Mesenchymal stem cell (in vitro differentiated cells and primary cell): ENCODE data around the gene TGFB1.
A peak's percentile ranks its signal among the peaks of the same experiment; 100 is the strongest.

Source experiments
- DNase-seq: peaks from one replicate; pipeline ENCODE4 v3.0.0-alpha.2; 2013
- H2AFZ ChIP-seq: one replicate; pipeline ENCODE4 v1.6.1; 2013; ENCODE audit warnings: low read depth, mild to moderate bottlenecking, control low read depth, inconsistent platforms, low read length, moderate library complexity
- H2AK5ac ChIP-seq: 2 replicates; pipeline ENCODE4 v1.6.1; 2013; ENCODE audit warnings: low read length, moderate library complexity, mild to moderate bottlenecking, inconsistent platforms; ENCODE audit not compliant: severe bottlenecking
- H2BK120ac ChIP-seq: one replicate; pipeline ENCODE4 v1.6.1; 2013; ENCODE audit warnings: low read depth, mild to moderate bottlenecking, inconsistent platforms, low read length, moderate library complexity
- H2BK12ac ChIP-seq, 2 experiments: one replicate each; pipeline ENCODE4 v1.6.1; 2013; ENCODE audit warnings: inconsistent platforms in 2 of 2, low read length in 2 of 2, mild to moderate bottlenecking in 2 of 2, moderate library complexity in 2 of 2, control low read depth in 1 of 2
- H2BK15ac ChIP-seq: one replicate; pipeline ENCODE4 v1.6.1; 2013; ENCODE audit warnings: mild to moderate bottlenecking, low read depth, inconsistent platforms; ENCODE audit not compliant: poor library complexity, severe bottlenecking
- H2BK5ac ChIP-seq: 2 replicates; pipeline ENCODE4 v1.6.1; 2013; ENCODE audit warnings: low read depth, mild to moderate bottlenecking, low read length, control low read depth, inconsistent platforms; ENCODE audit not compliant: poor library complexity, severe bottlenecking
- H3K14ac ChIP-seq, 2 experiments: one replicate each; pipeline ENCODE4 v1.6.1; 2013; ENCODE audit warnings: inconsistent platforms in 2 of 2, low read length in 2 of 2, control low read depth in 1 of 2, mild to moderate bottlenecking in 1 of 2, moderate library complexity in 1 of 2
- H3K18ac ChIP-seq, 2 experiments: one replicate each; pipeline ENCODE4 v1.6.1; 2013; ENCODE audit warnings: inconsistent platforms in 2 of 2, low read length in 2 of 2, control low read depth in 1 of 2, low read depth in 1 of 2, mild to moderate bottlenecking in 1 of 2
- H3K23ac ChIP-seq, 2 experiments: one replicate each; pipeline ENCODE4 v1.6.1; 2013; ENCODE audit warnings: inconsistent platforms in 2 of 2, low read length in 2 of 2, mild to moderate bottlenecking in 2 of 2, moderate library complexity in 2 of 2, control low read depth in 1 of 2
- H3K27ac ChIP-seq: 2 replicates; pipeline ENCODE4 v1.5.1; 2013; ENCODE audit warnings: mild to moderate bottlenecking, moderate library complexity, low read length, control low read depth, inconsistent platforms; ENCODE audit not compliant: poor library complexity, severe bottlenecking
- H3K27me3 ChIP-seq, 2 experiments: 2 replicates each; pipeline versions ENCODE4 v1.6.1 to v1.7.0; 2013; ENCODE audit warnings: low read length in 2 of 2, mild to moderate bottlenecking in 2 of 2, moderate library complexity in 2 of 2, control low read depth in 1 of 2, inconsistent platforms in 1 of 2; ENCODE audit not compliant: control insufficient read depth in 1 of 2, insufficient read depth in 1 of 2
- H3K36me3 ChIP-seq, 2 experiments: 2 replicates each; pipeline versions ENCODE4 v1.6.1 to v1.7.0; 2013; ENCODE audit warnings: low read length in 2 of 2, control low read depth in 1 of 2, inconsistent platforms in 1 of 2, low read depth in 1 of 2, mild to moderate bottlenecking in 1 of 2; ENCODE audit not compliant: insufficient read depth in 2 of 2, control insufficient read depth in 1 of 2
- H3K4ac ChIP-seq, 2 experiments: one replicate each; pipeline ENCODE4 v1.6.1; 2013; ENCODE audit warnings: inconsistent platforms in 2 of 2, low read length in 2 of 2, mild to moderate bottlenecking in 2 of 2, moderate library complexity in 2 of 2, control low read depth in 1 of 2, low read depth in 1 of 2
- H3K4me1 ChIP-seq: 2 replicates; pipeline ENCODE4 v1.6.1; 2013; ENCODE audit warnings: low read depth, low read length, control low read depth; ENCODE audit not compliant: control insufficient read depth, insufficient read depth
- H3K4me2 ChIP-seq: 2 replicates; pipeline ENCODE4 v1.6.1; 2013; ENCODE audit warnings: low read length, mild to moderate bottlenecking, inconsistent platforms; ENCODE audit not compliant: poor library complexity, severe bottlenecking
- H3K4me3 ChIP-seq, 2 experiments: 2 replicates each; pipeline versions ENCODE4 v1.5.1 to v1.7.0; 2013; ENCODE audit warnings: low read length in 2 of 2, mild to moderate bottlenecking in 2 of 2, control low read depth in 1 of 2, low read depth in 1 of 2; ENCODE audit not compliant: insufficient read depth in 1 of 2
- H3K79me1 ChIP-seq: replicated peaks from 2 replicates; pipeline ENCODE4 v1.6.1; 2013; ENCODE audit warnings: mild to moderate bottlenecking, control low read depth, low read length, inconsistent platforms; ENCODE audit not compliant: poor library complexity, severe bottlenecking
- H3K9ac ChIP-seq: 2 replicates; pipeline ENCODE4 v1.7.0; 2013; ENCODE audit warnings: mild to moderate bottlenecking, low read length, moderate library complexity
- H3K9me3 ChIP-seq: 2 replicates; pipeline ENCODE4 v1.7.0; 2013; ENCODE audit warnings: mild to moderate bottlenecking, low read length; ENCODE audit not compliant: control insufficient read depth
- H4K8ac ChIP-seq: one replicate; pipeline ENCODE4 v1.6.1; 2013; ENCODE audit warnings: inconsistent platforms, mild to moderate bottlenecking, low read length, moderate library complexity
- H4K91ac ChIP-seq: one replicate; pipeline ENCODE4 v1.6.1; 2013; ENCODE audit warnings: mild to moderate bottlenecking, low read length, inconsistent platforms
- WGBS: methylation state at CpG from one replicate; pipeline ENCODE4 v1.1.7; 2013; ENCODE audit warnings: mixed read lengths; 5-methylcytosine and 5-hydroxymethylcytosine counted together

Gene TGFB1

GRCh38 chr19:41327076-41327575 lies 26.6 kb downstream of the TGFB1 start:
- Histone ChIP-seq H3K36me3 (peaks cover 36 to 45% of the 10 kb centered on the region in 2 experiments), H3K14ac (peak overlapping the region in 1 of 2 experiments; percentile 19), H3K79me1 (no peaks in the 10 kb centered on the region), H3K4me3 (no peak overlapping the region), H3K27ac (peak overlapping the region; percentile 98), H4K8ac (peak overlapping the region; percentile 99), H3K9me3 (no peaks in the 10 kb centered on the region), H2BK12ac (peak overlapping the region; percentile 76 to 98), H2BK15ac (peak overlapping the region; percentile 100), H3K4me1 (peaks cover 63% of the 10 kb centered on the region), H3K27me3 (no peaks in the 10 kb centered on the region), H3K9ac (no peak overlapping the region), H2AFZ (no peak overlapping the region), H3K4ac (peak overlapping the region; percentile 92 to 98), H2BK120ac (peak overlapping the region; percentile 98), H3K23ac (peak overlapping the region in 1 of 2 experiments; percentile 15), H2BK5ac (no peak overlapping the region), H4K91ac (peak overlapping the region; percentile 99), H3K18ac (peak overlapping the region; percentile 85 to 98), H3K4me2 (peak overlapping the region; percentile 12), H2AK5ac (peak overlapping the region; percentile 88)
- 46% methylated on average over 13 of the region's 13 CpGs for WGBS
- peak; percentile 41 for DNase-seq

- peak overlapping the region; percentile 62 to 98 for H3K14ac ChIP-seq
- H2BK5ac ChIP-seq, result peak overlapping the region; percentile 92
- H2AFZ ChIP-seq, result no peak overlapping the region
- peak overlapping the region; percentile 24 for H2AK5ac ChIP-seq
- peaks cover 27 to 41% of the 10 kb centered on the region in 2 experiments for H3K36me3 ChIP-seq
- H2BK12ac ChIP-seq, result peak overlapping the region; percentile 96 to 99
- H3K18ac ChIP-seq, result peak overlapping the region; percentile 97 to 98
- DNase-seq, result peak; percentile 84
- H3K27ac ChIP-seq, result peak overlapping the region; percentile 98
- peak overlapping the region; percentile 96 for H4K8ac ChIP-seq
- peak overlapping the region; percentile 45 for H3K4me2 ChIP-seq
- H3K9me3 ChIP-seq, result no peaks in the 10 kb centered on the region
- peaks cover 73% of the 10 kb centered on the region for H3K4me1 ChIP-seq
- peak overlapping the region; percentile 98 for H2BK120ac ChIP-seq
- H3K23ac ChIP-seq, result peak overlapping the region; percentile 65 to 81
- H4K91ac ChIP-seq, result peak overlapping the region; percentile 100
- peak overlapping the region; percentile 82 for H3K9ac ChIP-seq
- H3K4ac ChIP-seq, result peak overlapping the region; percentile 88 to 99
- H2BK15ac ChIP-seq, result no peak overlapping the region
- peak overlapping the region in 1 of 2 experiments; percentile 23 for H3K4me3 ChIP-seq
- WGBS, result 14% methylated on average over 27 of the region's 30 CpGs
- H3K27me3 ChIP-seq, result no peaks in the 10 kb centered on the region
- H3K79me1 ChIP-seq, result no peaks in the 10 kb centered on the region
Observed at GRCh38 chr19:41325947-41326706, 27.6 kb downstream of the TGFB1 start.

GRCh38 chr19:41325640-41325946 lies 28.1 kb downstream of the TGFB1 start:
- peak overlapping the region; percentile 82 for H3K9ac ChIP-seq
- H3K36me3 ChIP-seq, result peaks cover 32 to 41% of the 10 kb centered on the region in 2 experiments
- H3K4me1 ChIP-seq, result peaks cover 77% of the 10 kb centered on the region
- H3K4ac ChIP-seq, result peak overlapping the region; percentile 88 to 99
- H2AK5ac ChIP-seq, result peak overlapping the region; percentile 24
- H4K8ac ChIP-seq, result peak overlapping the region; percentile 96
- no peaks in the 10 kb centered on the region for H3K27me3 ChIP-seq
- no peak for DNase-seq
- peak overlapping the region; percentile 44 to 62 for H3K14ac ChIP-seq
- WGBS, result 6% methylated on average over 10 of the region's 10 CpGs
- peak overlapping the region; percentile 98 for H2BK120ac ChIP-seq
- H3K9me3 ChIP-seq, result no peaks in the 10 kb centered on the region
- peak overlapping the region; percentile 100 for H4K91ac ChIP-seq
- peak overlapping the region in 1 of 2 experiments; percentile 76 for H3K23ac ChIP-seq
- peak overlapping the region; percentile 96 to 99 for H2BK12ac ChIP-seq
- peak overlapping the region; percentile 45 for H3K4me2 ChIP-seq
- H2AFZ ChIP-seq, result no peak overlapping the region
- H2BK15ac ChIP-seq, result peak overlapping the region; percentile 89
- H3K79me1 ChIP-seq, result no peaks in the 10 kb centered on the region
- H2BK5ac ChIP-seq, result peak overlapping the region; percentile 92
- H3K4me3 ChIP-seq, result no peak overlapping the region
- peak overlapping the region; percentile 97 to 98 for H3K18ac ChIP-seq
- peak overlapping the region; percentile 98 for H3K27ac ChIP-seq

DNA sequence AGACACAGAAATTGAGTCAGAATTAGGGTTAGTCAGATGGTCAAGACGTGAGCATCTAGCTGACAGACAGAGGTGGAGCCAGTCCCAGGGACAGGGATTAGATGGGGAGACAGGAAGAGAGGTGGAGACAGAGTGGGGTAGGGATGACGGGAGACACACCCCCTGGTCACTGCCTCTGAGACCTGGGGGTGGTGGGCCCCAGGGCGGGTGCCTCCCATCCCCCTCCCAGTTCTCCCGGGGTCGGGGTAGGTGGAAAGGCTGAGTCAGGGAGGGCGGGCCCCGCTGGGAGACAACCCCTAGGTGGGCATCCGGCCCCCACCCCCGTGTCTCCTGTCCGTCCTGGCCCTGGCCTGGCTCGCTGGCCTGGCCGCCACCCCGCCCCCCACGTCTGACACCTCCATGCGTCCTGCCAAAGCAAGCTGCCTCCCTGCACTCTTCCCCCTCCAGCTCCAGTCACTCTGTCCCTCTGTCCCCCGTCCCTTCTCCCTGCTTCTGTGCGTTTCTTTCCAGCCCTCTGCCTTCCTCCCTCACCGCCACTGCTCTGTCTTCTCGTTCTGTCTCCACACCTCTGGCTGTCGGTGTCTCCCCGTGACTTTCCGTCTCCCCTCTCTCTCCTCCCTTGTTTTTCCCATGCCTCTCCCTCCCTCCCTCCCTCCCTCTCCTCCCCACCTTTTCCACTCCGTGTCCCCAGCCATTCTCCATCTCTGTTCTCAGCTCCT lies 28.6 kb downstream of the TGFB1 start:
- Histone ChIP-seq H2BK5ac (peak overlapping the region; percentile 92), H3K14ac (peak overlapping the region in 1 of 2 experiments; percentile 91), H3K18ac (peak overlapping the region; percentile 97 to 98), H2BK120ac (peak overlapping the region; percentile 98), H2BK12ac (peak overlapping the region; percentile 98 to 99), H2AFZ (no peak overlapping the region), H2AK5ac (peak overlapping the region; percentile 73), H4K91ac (peak overlapping the region; percentile 100), H2BK15ac (peak overlapping the region; percentile 89), H3K4me3 (peak overlapping the region; percentile 31 to 49), H3K27me3 (no peaks in the 10 kb centered on the region), H3K27ac (peak overlapping the region; percentile 98), H3K4me2 (peak overlapping the region; percentile 45), H3K36me3 (peaks cover 32 to 41% of the 10 kb centered on the region in 2 experiments), H3K9me3 (no peaks in the 10 kb centered on the region), H4K8ac (peak overlapping the region; percentile 96), H3K4me1 (peaks cover 77% of the 10 kb centered on the region), H3K23ac (peak overlapping the region in 1 of 2 experiments; percentile 85), H3K79me1 (no peaks in the 10 kb centered on the region), H3K9ac (peak overlapping the region; percentile 82), H3K4ac (peak overlapping the region; percentile 88 to 99)
- peak; percentile 94 for DNase-seq
- 2% methylated on average over 20 of the region's 23 CpGs for WGBS
